ENCODE results near the gene DELE1. TPM values are rescaled to one million over a fixed set of nuclear protein-coding genes. Genes with fewer than 3 reads are reported as not detected.

DELE1 gene
- total RNA-seq, 1 experiment from 2014 or later = 81.5 TPM

DNA sequence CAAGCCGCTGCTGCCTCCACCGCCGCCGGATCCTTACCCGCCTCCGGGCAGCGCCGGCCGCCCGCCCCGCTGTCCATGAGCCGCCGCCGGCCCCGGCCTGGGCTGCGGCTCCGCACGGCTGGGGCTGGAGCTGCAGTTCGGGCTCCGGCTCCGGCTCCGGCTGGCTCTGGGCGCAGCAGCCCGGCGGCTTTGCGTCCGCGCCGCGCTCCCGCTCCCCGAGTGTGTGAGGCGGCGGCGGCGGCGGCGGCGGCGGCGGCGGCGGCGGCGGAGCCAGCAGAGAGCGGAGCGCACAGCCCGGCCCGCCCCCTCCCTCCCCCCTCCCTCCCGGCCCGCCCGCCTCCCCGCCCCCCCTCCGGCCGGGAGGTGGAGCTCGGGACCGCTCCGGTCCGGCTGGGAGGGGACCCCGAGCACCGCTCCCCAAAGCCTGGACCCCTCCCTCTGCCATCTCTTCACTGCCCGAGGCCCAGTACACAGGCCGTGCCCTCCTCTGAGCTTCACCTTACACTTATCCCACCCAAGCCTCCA lies 45.4 kb upstream of the DELE1 start, which contains the start of gene PCDH1:
PCDH1 (minus strand) TSS at position 225 of the 525 bp plus-strand sequence; CDS start at position 77, 148 bp downstream.
- Mint-ChIP-seq H3K4me1 (peaks cover 66% of the 10 kb centered on the region), H3K27me3 (ENCODE audit: low read depth) (peaks cover 2% of the 10 kb centered on the region; the same call in 1 of the 2 replicates), H3K9me3 (no peaks in the 10 kb centered on the region), H3K27ac (peak within 1 kb of the TSS; percentile 98), H3K4me3 (peak within 1 kb of the TSS; percentile 95), H3K36me3 (peaks cover 5% of the 10 kb centered on the region; the same call in 1 of the 2 replicates)
- peak; percentile 36 for DNase-seq (ENCODE audit: low spot score)
- TF ChIP-seq HMGXB4 (CRISPR knock-in tag; IDR thresholded peaks at IDR 0.05) (no peak), ZNF396 (CRISPR knock-in tag; IDR thresholded peaks at IDR 0.05; ENCODE audit: borderline replicate concordance) (no peak)
- ChIA-PET POLR2A (interaction anchor here (0.7 to 7.1 kb wide), 19 partner anchors 20 to 227 kb away, joined by 3 to 66 read pairs (median 9); partner anchors contain the start of genes DELE1, FCHSD1, PCDH12 and RNF14), CTCF (interaction anchor here (0.7 to 10.0 kb wide), 51 partner anchors 9 to 259 kb away, joined by 3 to 406 read pairs (median 10); partner anchors contain the start of genes DELE1, DIAPH1, HDAC3 and PCDH12)
- ATAC-seq = peak; percentile 18

DNA sequence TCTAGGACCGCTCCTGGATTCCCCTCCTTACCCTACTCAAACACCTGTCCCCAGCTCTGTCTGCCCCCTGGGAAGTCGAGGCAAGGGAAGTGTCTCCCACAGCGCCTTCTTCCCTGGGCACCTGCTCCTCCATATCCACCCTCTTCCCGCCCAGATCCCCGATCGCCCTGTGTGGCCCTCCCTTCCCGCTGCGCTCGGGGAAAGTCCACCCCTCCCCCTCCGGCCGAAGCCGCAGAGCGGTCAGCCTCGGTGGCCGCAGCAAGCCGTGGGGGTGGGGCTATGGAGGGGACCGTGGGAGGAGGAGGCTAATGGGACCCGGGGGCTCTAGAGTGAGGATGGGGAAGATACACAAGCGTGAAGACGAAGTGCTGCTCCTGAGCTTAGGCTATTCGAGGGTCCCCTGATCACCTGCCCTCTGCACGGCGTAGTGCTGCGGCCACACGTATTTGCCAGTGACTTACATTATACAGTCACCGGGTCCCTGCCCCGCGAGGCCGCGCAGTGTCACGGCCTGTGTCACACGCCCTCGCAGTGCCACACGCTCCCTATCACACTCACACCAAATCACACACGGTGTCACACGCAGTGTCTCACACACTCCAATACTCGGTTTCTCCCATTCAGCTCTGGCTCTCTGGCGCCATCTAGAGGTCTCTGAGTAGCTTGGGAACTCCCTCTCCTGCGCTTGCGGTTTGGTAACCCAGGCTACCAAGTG lies 44.8 kb upstream of the DELE1 start:
- DNase-seq (ENCODE audit: low spot score) (peak; percentile 90), ATAC-seq (peak; percentile 30)
- H3K9me3 Mint-ChIP-seq = no peaks in the 10 kb centered on the region
- ChIA-PET CTCF (interaction anchor here (0.6 to 10.0 kb wide), 60 partner anchors 9 to 879 kb away, joined by 3 to 406 read pairs (median 7); partner anchors contain the start of genes DELE1, DIAPH1, HDAC3 and PCDH12), POLR2A (interaction anchor here (0.6 to 7.1 kb wide), 20 partner anchors 21 to 433 kb away, joined by 3 to 66 read pairs (median 8); partner anchors contain the start of genes DELE1, FCHSD1, PCDH12 and RNF14)
- peak overlapping the region; percentile 98 for H3K27ac Mint-ChIP-seq
- peaks cover 65% of the 10 kb centered on the region for H3K4me1 Mint-ChIP-seq
- peaks cover 6% of the 10 kb centered on the region; the same call in 1 of the 2 replicates for H3K27me3 Mint-ChIP-seq (ENCODE audit: low read depth)
- peaks cover 5% of the 10 kb centered on the region; the same call in 1 of the 2 replicates for H3K36me3 Mint-ChIP-seq
- peak overlapping the region; percentile 84 for H3K4me3 Mint-ChIP-seq
- TF ChIP-seq ZNF263 (CRISPR knock-in tag; IDR thresholded peaks at IDR 0.05; ENCODE audit: low read depth) (no peak), CTCF (IDR thresholded peaks at IDR 0.05) (peak; percentile 93), NFE2L1 (CRISPR knock-in tag; IDR thresholded peaks at IDR 0.05) (peak; percentile 34; the same call in 1 of the 2 replicates), ZNF423 (CRISPR knock-in tag; IDR thresholded peaks at IDR 0.05) (peak; percentile 69), CREB1 (CRISPR knock-in tag; IDR thresholded peaks at IDR 0.05) (0 out of 2 replicates have a peak, but pooled peaks have one; percentile 51), NFATC4 (CRISPR knock-in tag; IDR thresholded peaks at IDR 0.05) (no peak), SP1 (CRISPR knock-in tag; conservative IDR thresholded peaks at IDR 0.05) (peak; percentile 55), PRRX2 (CRISPR knock-in tag; IDR thresholded peaks at IDR 0.05) (no peak), MYBL2 (CRISPR knock-in tag; IDR thresholded peaks at IDR 0.05) (0 out of 2 replicates have a peak, but pooled peaks have one; percentile 49), ZNF121 (CRISPR knock-in tag; IDR thresholded peaks at IDR 0.05) (0 out of 2 replicates have a peak, but pooled peaks have one; percentile 8), FOXP1 (CRISPR knock-in tag; IDR thresholded peaks at IDR 0.05; ENCODE audit: borderline replicate concordance) (peak; percentile 84; the same call in 1 of the 2 replicates), KAT7 (CRISPR knock-in tag; IDR thresholded peaks at IDR 0.05; ENCODE audit: borderline replicate concordance) (no peak), TEAD1 (CRISPR knock-in tag; IDR thresholded peaks at IDR 0.05) (peak; percentile 27; the same call in 1 of the 2 replicates), ZNF281 (CRISPR knock-in tag; IDR thresholded peaks at IDR 0.05) (peak; percentile 98), ETV6 (CRISPR knock-in tag; IDR thresholded peaks at IDR 0.05) (peak; percentile 87), MAX (CRISPR knock-in tag; IDR thresholded peaks at IDR 0.05) (peak; percentile 78), ZNF671 (CRISPR knock-in tag; IDR thresholded peaks at IDR 0.05) (no peak)
- TF ChIP-seq, protein P1, sequence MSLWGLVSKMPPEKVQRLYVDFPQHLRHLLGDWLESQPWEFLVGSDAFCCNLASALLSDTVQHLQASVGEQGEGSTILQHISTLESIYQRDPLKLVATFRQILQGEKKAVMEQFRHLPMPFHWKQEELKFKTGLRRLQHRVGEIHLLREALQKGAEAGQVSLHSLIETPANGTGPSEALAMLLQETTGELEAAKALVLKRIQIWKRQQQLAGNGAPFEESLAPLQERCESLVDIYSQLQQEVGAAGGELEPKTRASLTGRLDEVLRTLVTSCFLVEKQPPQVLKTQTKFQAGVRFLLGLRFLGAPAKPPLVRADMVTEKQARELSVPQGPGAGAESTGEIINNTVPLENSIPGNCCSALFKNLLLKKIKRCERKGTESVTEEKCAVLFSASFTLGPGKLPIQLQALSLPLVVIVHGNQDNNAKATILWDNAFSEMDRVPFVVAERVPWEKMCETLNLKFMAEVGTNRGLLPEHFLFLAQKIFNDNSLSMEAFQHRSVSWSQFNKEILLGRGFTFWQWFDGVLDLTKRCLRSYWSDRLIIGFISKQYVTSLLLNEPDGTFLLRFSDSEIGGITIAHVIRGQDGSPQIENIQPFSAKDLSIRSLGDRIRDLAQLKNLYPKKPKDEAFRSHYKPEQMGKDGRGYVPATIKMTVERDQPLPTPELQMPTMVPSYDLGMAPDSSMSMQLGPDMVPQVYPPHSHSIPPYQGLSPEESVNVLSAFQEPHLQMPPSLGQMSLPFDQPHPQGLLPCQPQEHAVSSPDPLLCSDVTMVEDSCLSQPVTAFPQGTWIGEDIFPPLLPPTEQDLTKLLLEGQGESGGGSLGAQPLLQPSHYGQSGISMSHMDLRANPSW (CRISPR knock-in tag; conservative IDR thresholded peaks at IDR 0.05; ENCODE audit: low read depth) = 0 out of 2 replicates have a peak, but pooled peaks have one; percentile 56
- TF ChIP-seq, protein P2, sequence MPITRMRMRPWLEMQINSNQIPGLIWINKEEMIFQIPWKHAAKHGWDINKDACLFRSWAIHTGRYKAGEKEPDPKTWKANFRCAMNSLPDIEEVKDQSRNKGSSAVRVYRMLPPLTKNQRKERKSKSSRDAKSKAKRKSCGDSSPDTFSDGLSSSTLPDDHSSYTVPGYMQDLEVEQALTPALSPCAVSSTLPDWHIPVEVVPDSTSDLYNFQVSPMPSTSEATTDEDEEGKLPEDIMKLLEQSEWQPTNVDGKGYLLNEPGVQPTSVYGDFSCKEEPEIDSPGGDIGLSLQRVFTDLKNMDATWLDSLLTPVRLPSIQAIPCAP (CRISPR knock-in tag; IDR thresholded peaks at IDR 0.05) = peak; percentile 46; the same call in 1 of the 2 replicates
- TF ChIP-seq, protein P3, sequence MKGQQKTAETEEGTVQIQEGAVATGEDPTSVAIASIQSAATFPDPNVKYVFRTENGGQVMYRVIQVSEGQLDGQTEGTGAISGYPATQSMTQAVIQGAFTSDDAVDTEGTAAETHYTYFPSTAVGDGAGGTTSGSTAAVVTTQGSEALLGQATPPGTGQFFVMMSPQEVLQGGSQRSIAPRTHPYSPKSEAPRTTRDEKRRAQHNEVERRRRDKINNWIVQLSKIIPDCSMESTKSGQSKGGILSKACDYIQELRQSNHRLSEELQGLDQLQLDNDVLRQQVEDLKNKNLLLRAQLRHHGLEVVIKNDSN (CRISPR knock-in tag; IDR thresholded peaks at IDR 0.05) = peak; percentile 25; the same call in 1 of the 2 replicates
